GM18907 (cell line): ENCODE results near the gene EDEM2.
A peak's percentile ranks its signal among the peaks of the same experiment; 100 is the strongest.
"Not testable (repeated sequence)": the region's sequence is repeated elsewhere in the genome, so short reads cannot be mapped to it uniquely, and the experiment has no call there.

Experiments used
- ATAC-seq: cut with Tn5 transposase; IDR thresholded peaks from one replicate; pipeline ENCODE4 v1.9.1; 2021; ENCODE audit warnings: mild to moderate bottlenecking, moderate library complexity; ENCODE audit not compliant: unreplicated experiment

EDEM2 gene

GRCh38 chr20:35146920-35147574 lies at the start of gene EDEM2:
TSS of gene EDEM2 (minus strand) at chr20:35147336. CDS start at chr20:35147258, 78 bp downstream.
- ATAC-seq: peak; percentile 77

- ATAC-seq: no peak
Measured at GRCh38 chr20:35196313-35196712, 49.2 kb upstream of the EDEM2 start.

GRCh38 chr20:35193031-35193791 lies 46.1 kb upstream of the EDEM2 start:
- ATAC-seq: not testable (repeated sequence)

GRCh38 chr20:35192118-35192872 lies 45.2 kb upstream of the EDEM2 start:
- ATAC-seq: no peak

GRCh38 chr20:35191419-35192117 lies 44.4 kb upstream of the EDEM2 start:
- no peak for ATAC-seq

- no peak for ATAC-seq
Measured at GRCh38 chr20:35190556-35190955, 43.4 kb upstream of the EDEM2 start.

GRCh38 chr20:35189223-35189622 lies 42.1 kb upstream of the EDEM2 start:
- not testable (repeated sequence) for ATAC-seq

GRCh38 chr20:35187584-35188190 lies 40.6 kb upstream of the EDEM2 start:
- no peak for ATAC-seq

- ATAC-seq: not testable (repeated sequence)
Measured at GRCh38 chr20:35186691-35187289, 39.7 kb upstream of the EDEM2 start.

- ATAC-seq: no peak
Measured at GRCh38 chr20:35181731-35182130, 34.6 kb upstream of the EDEM2 start.

GRCh38 chr20:35180266-35180665 lies 33.1 kb upstream of the EDEM2 start:
- no peak for ATAC-seq

GRCh38 chr20:35179292-35180212 lies 32.4 kb upstream of the EDEM2 start:
- no peak for ATAC-seq

- ATAC-seq: no peak
Measured at GRCh38 chr20:35176132-35176531, 29.0 kb upstream of the EDEM2 start.

GRCh38 chr20:35174458-35175216 lies 27.5 kb upstream of the EDEM2 start:
- no peak for ATAC-seq

- no peak for ATAC-seq
Measured at GRCh38 chr20:35173576-35174192, 26.5 kb upstream of the EDEM2 start.

- no peak for ATAC-seq
Measured at GRCh38 chr20:35172434-35172806, 25.3 kb upstream of the EDEM2 start.

GRCh38 chr20:35171753-35172433 lies 24.8 kb upstream of the EDEM2 start, which contains the start of gene PROCR:
TSS of gene PROCR (plus strand) at chr20:35172072. CDS start at chr20:35172155, 83 bp downstream.
- ATAC-seq: no peak

- ATAC-seq: no peak
Measured at GRCh38 chr20:35171438-35171752, 24.3 kb upstream of the EDEM2 start.
